MM.1S (cell line): ENCODE measurements around the gene DENND1A.

Experiments
- EZH2phosphoT487 ChIP-seq: fragments of 300-600 bp; sonication (generic); IDR thresholded peaks from 2 replicates; pipeline ENCODE4 v1.6.1; 2018; ENCODE audit warnings: antibody characterized with exemption, low read length
- TF ChIP-seq, protein P1 (sequence below): fragments of 300-600 bp; sonication (generic); IDR thresholded peaks from 2 replicates; pipeline ENCODE4 v1.5.1; 2016; ENCODE audit warnings: antibody characterized with exemption, low read length, mixed read lengths

DNA sequence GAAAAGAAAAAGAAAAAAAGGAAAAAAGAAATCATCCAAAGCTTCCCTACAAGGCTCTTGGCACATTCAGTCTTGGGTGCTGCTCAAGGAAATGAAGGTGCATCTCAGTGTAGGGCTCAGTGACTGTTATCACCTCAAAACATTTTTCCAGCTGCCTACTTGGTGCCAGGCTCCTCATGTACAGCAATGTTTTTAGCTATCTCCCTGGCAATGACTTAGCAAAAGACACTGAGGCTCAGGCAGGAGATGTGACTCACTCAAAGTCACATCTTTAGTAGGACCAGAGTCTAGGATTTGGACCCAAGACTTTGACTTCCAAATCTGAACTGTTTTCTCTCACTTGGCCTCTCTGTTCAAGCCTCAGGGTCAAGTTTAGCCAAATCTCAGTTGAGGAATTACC, 309.7 kb downstream of the DENND1A start:
- TF ChIP-seq, protein P1, sequence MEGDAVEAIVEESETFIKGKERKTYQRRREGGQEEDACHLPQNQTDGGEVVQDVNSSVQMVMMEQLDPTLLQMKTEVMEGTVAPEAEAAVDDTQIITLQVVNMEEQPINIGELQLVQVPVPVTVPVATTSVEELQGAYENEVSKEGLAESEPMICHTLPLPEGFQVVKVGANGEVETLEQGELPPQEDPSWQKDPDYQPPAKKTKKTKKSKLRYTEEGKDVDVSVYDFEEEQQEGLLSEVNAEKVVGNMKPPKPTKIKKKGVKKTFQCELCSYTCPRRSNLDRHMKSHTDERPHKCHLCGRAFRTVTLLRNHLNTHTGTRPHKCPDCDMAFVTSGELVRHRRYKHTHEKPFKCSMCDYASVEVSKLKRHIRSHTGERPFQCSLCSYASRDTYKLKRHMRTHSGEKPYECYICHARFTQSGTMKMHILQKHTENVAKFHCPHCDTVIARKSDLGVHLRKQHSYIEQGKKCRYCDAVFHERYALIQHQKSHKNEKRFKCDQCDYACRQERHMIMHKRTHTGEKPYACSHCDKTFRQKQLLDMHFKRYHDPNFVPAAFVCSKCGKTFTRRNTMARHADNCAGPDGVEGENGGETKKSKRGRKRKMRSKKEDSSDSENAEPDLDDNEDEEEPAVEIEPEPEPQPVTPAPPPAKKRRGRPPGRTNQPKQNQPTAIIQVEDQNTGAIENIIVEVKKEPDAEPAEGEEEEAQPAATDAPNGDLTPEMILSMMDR = no peak
- TF ChIP-seq EZH2phosphoT487 = no peak
